Astrocyte of the spinal cord (primary cell): ENCODE data around the gene GBF1.
A peak's percentile ranks its signal among the peaks of the same experiment; 100 is the strongest.

ENCODE experiments used
- DNase-seq: peaks from one replicate; pipeline ENCODE4 v3.0.0; 2011; ENCODE audit warnings: low read depth, low spot score
- H3K4me3 ChIP-seq: 2 replicates; pipeline ENCODE4 v1.5.1; 2011; ENCODE audit warnings: low read depth, mild to moderate bottlenecking, low read length, moderate library complexity
- in situ Hi-C: cut with HindIII; loops from 2 replicates; pipeline ENCODE4 v1.10.0; 2017; ENCODE audit warnings: low sequenced_read_pairs
- TF ChIP-seq, protein P1 (sequence below): IDR thresholded peaks from 2 replicates; pipeline ENCODE4 v1.5.1; 2012; ENCODE audit warnings: low read depth, mild to moderate bottlenecking, low read length, inconsistent platforms

GBF1 gene

DNA sequence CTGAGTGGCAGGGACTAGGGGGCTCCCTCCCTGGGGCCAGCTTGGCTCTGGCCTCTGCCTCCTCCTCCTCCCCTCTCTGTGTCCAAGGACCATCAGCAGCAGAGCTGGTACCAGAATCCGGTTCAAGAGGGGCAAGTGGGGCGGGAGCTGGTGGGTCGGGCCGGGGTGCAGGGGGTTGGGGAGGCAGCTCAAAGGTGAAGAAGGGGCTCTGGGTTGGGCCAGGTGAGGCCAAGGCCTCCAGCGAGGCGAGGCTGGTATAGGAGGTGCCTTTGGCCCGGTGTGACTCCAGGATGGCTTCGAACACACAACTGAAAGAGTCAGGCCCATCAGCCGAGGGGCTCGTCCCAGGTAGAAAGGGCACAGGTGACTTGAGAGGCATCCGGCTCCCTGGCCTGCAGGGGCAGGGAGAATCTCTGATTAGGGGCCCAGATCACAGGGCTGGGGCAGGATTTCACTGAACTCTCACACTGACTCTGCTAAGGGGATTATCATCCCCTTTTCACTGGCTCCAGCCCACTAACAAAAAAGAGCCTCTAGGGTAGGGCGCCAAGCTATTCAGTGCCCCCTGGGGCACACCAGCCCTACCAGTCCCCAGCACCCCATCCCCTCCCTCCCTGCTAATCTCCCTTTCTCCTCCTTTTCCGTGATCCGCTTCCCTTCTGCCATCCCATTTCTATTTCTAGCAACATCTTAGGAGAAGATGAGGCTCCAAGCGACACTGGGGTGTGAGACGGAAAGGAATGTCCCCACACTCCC is 168.7 kb downstream of the GBF1 start:
- no peak for DNase-seq
- TF ChIP-seq, protein P1, sequence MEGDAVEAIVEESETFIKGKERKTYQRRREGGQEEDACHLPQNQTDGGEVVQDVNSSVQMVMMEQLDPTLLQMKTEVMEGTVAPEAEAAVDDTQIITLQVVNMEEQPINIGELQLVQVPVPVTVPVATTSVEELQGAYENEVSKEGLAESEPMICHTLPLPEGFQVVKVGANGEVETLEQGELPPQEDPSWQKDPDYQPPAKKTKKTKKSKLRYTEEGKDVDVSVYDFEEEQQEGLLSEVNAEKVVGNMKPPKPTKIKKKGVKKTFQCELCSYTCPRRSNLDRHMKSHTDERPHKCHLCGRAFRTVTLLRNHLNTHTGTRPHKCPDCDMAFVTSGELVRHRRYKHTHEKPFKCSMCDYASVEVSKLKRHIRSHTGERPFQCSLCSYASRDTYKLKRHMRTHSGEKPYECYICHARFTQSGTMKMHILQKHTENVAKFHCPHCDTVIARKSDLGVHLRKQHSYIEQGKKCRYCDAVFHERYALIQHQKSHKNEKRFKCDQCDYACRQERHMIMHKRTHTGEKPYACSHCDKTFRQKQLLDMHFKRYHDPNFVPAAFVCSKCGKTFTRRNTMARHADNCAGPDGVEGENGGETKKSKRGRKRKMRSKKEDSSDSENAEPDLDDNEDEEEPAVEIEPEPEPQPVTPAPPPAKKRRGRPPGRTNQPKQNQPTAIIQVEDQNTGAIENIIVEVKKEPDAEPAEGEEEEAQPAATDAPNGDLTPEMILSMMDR: no peak
- H3K4me3 ChIP-seq: no peak overlapping the region
- in situ Hi-C loops: no loop called here

DNA sequence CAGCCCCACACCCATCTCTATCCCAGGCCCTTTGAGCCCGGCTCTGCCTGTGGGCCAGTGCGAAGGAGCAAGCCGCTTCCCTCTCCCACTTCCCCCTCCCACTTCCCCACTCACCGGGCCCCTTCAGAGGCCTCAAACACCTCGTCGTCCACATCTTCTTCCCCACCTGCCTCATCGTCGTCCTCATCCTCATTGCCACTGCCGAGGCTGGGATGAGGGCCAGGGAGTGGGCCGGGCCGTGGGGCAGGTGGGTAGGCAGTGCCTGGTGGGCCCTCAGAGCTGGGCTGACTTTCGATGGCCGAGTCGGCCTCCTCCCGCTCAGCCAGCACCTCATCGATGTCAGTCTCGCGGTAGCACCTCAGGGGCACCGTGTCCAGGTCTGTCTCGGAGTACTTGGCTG is 169.4 kb downstream of the GBF1 start:
- TF ChIP-seq, protein P1: no peak
- no peak for DNase-seq
- in situ Hi-C loops: no loop called here
- H3K4me3 ChIP-seq: no peak overlapping the region

DNA sequence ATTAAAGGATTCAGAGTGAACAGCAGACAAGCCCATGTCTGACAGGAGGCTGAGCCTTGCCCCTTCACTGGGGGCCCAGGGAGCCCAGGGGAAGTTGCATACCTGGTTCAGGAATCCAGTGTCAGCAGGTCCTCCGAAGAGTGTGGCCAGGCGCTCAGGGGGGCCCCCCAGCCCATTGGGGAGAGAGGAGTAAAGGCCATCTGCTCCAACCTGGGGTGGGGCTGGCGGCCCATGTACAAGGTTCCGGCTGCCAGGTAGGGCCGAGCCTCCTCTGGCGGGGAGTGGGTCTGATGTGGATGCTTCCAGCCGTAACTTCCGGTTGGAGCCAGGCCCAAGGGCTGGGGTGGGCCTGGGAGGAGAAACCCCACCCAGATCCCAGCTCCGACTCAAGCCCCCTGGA is 171.0 kb downstream of the GBF1 start:
- in situ Hi-C loops: no loop called here
- TF ChIP-seq, protein P1: no peak
- no peak for DNase-seq
- no peak overlapping the region for H3K4me3 ChIP-seq

DNA sequence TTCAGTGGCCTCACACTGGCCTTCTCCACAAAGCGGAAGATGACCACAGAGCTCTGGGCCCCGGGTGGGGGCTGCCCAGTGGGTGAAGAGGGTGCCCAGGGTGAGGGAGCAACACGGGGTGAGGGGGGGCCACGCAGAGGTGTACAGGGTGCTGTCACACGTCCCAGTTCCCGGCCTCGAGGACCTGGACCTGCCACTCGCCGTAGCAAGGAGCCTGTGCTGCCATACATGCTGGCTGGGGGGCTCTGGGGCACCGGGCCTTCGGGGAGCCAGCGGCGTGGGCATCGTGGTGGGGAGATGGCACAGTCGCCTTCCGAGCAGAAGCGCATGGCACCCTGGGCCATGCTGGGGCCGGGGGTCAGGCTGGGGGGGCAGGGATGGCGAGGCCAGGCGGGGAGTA is 171.4 kb downstream of the GBF1 start:
- no peak for DNase-seq
- TF ChIP-seq, protein P1: no peak
- H3K4me3 ChIP-seq: no peak overlapping the region
- in situ Hi-C loops: no loop called here

DNA sequence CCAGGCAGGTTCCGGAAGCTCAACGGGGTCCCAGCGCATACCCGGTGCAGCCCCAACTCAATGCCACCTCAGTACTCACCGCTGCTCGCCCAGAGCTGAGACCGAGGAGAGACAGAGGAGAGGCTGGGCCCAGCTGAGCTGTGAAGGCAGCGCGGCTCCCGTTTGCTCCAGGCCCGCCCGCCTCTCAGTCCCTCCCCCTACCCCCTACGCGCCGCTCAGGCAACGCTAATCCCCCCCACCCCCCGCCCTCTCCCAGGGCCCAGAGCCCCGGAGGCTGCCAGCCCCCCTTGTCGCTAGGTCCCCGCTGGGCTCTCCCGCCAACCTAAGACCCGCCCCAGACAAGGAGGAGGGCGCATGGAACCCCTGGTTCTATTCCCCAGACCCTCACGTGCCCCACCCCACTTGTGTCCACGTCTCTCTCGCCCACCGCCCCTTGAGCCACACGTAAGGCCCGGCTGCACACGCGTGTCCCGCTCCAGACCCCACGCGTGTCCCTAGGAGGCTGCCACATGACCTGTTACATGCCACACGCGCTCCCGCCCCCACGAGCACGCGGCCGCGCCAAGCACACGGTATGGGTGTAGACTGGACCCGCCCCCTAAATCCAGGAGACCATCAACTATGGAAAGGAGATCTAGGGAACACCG is 173.4 kb downstream of the GBF1 start, which contains the start of gene PSD:
Gene PSD, minus strand, starts transcription at position 164 of the 647 bp plus-strand sequence. CDS start 1,747 bp downstream, outside the sequence.
- H3K4me3 ChIP-seq: peak within 1 kb of the TSS; percentile 82
- in situ Hi-C loops: no loop called here
- TF ChIP-seq, protein P1: no peak
- no peak for DNase-seq

DNA sequence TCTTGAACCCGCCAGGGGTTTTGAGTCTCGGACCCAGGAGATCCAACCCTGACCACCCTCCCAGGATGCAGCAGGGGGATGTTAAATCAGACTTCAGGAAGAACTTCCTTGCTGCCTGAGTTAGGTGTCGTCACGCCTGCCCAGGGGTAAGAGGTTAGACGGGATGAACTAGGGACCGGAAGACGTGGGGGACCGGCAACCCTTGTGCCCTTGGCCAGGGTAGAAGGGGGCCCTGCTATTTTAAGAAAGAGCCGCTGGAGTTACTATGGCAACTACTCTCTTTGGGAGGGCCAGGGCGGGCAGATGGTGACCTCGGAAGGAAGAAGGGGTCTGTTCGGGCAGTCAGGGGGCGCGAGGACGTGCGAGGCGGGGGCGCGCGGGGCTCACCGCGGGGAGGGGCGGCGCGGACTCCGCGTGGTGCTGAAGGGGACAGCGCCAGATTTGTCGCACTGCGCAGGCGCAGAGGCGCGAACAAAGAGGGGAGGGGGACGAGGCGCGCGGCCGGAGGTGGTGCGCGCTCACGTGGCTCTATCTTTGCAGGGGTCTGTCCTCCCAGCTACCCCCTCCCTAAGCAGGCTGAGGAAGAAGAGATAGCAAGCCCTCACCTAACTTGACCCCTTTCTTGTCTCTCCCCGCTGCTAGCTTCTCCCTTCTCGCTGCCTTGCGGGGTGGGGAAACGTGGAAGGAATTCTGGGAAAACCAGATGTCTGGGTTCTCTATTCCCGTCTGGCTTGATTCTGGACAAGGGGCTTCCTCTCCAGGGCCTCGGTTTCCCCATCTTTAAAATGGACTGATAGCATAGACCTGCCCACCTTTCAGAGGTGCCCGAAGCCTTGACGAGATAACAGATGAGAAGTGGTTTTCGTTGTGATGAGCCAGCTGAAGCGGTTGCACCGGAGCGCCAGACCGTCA is 174.2 kb downstream of the GBF1 start:
- in situ Hi-C loops: no loop called here
- TF ChIP-seq, protein P1: no peak
- DNase-seq: no peak
- peak overlapping the region; percentile 82 for H3K4me3 ChIP-seq
